Measurements from ENCODE around the gene PPP1R10. TPM values are rescaled to one million over a fixed set of nuclear protein-coding genes. Genes with fewer than 3 reads are reported as not detected.

Gene PPP1R10
- total and polyA plus RNA-seq, 2 of the 13 experiments (the other 11 are each of a cell fraction or from before 2014, with no cell fraction given) = 26.3 to 38.4 TPM

- peak; percentile 90 for TF ChIP-seq HIVEP1 (CRISPR knock-in tag; IDR thresholded peaks at IDR 0.05)
- 0 out of 2 replicates have a peak, but pooled peaks have one; percentile 10 for TF ChIP-seq KDM3A (CRISPR knock-in tag; IDR thresholded peaks at IDR 0.05; ENCODE audit: low read depth)
- TF ChIP-seq FOXJ3 (CRISPR knock-in tag; IDR thresholded peaks at IDR 0.05; ENCODE audit: borderline replicate concordance) = no peak
- TF ChIP-seq LCORL (IDR thresholded peaks at IDR 0.05) = no peak
- peak; percentile 63 for TF ChIP-seq LCORL (CRISPR knock-in tag; IDR thresholded peaks at IDR 0.05)
- peak; percentile 22; the same call in 1 of the 2 replicates for TF ChIP-seq ZBTB7A (CRISPR knock-in tag; IDR thresholded peaks at IDR 0.05)
- TF ChIP-seq ZSCAN31 (CRISPR knock-in tag; IDR thresholded peaks at IDR 0.05; ENCODE audit: low read depth) = peak; percentile 82; the same call in 1 of the 2 replicates
- TF ChIP-seq ZBTB42 (CRISPR knock-in tag; IDR thresholded peaks at IDR 0.05) = peak; percentile 99
- TF ChIP-seq ZHX1 (CRISPR knock-in tag; IDR thresholded peaks at IDR 0.05; ENCODE audit: low read depth) = no peak; the same call in 1 of the 2 replicates
- TF ChIP-seq TP53 (CRISPR knock-in tag; conservative IDR thresholded peaks at IDR 0.05) = peak; percentile 84; the same call in 1 of the 2 replicates
- peak; percentile 91 for TF ChIP-seq ZNF772 (CRISPR knock-in tag; IDR thresholded peaks at IDR 0.05)
- TF ChIP-seq ZNF781 (CRISPR knock-in tag; IDR thresholded peaks at IDR 0.05; ENCODE audit: borderline replicate concordance, not compliant biosample characterization) = peak; percentile 81
- TF ChIP-seq ETS1 (CRISPR knock-in tag; IDR thresholded peaks at IDR 0.05) = 0 out of 2 replicates have a peak, but pooled peaks have one; percentile 69
- peak; percentile 69; the same call in 1 of the 2 replicates for TF ChIP-seq ZNF800 (CRISPR knock-in tag; IDR thresholded peaks at IDR 0.05)
- TF ChIP-seq NPAS2 (CRISPR knock-in tag; IDR thresholded peaks at IDR 0.05; ENCODE audit: borderline replicate concordance) = no peak
- TF ChIP-seq RXRB (CRISPR knock-in tag; IDR thresholded peaks at IDR 0.05; ENCODE audit: borderline replicate concordance) = 0 out of 2 replicates have a peak, but pooled peaks have one; percentile 11
- no peak for TF ChIP-seq HMG20B (CRISPR knock-in tag; conservative IDR thresholded peaks at IDR 0.05)
- TF ChIP-seq ZNF629 (CRISPR knock-in tag; conservative IDR thresholded peaks at IDR 0.05) = no peak; the same call in 1 of the 2 replicates
- no peak for TF ChIP-seq CCDC6 (CRISPR knock-in tag; IDR thresholded peaks at IDR 0.05)
- 0 out of 2 replicates have a peak, but pooled peaks have one; percentile 41 for TF ChIP-seq ELF4 (CRISPR knock-in tag; IDR thresholded peaks at IDR 0.05; ENCODE audit: borderline replicate concordance)
- 0 out of 2 replicates have a peak, but pooled peaks have one; percentile 5 for TF ChIP-seq ELF3 (CRISPR knock-in tag; IDR thresholded peaks at IDR 0.05)
- TF ChIP-seq REPIN1 (CRISPR knock-in tag; IDR thresholded peaks at IDR 0.05; ENCODE audit: borderline replicate concordance, low read depth) = no peak; the same call in 1 of the 2 replicates
- peak; percentile 10; the same call in 1 of the 2 replicates for TF ChIP-seq POGZ (CRISPR knock-in tag; IDR thresholded peaks at IDR 0.05)
- TF ChIP-seq DR1 (CRISPR knock-in tag; IDR thresholded peaks at IDR 0.05) = no peak; the same call in 1 of the 2 replicates
Measured at GRCh38 chr6:30556066-30556905, 60.8 kb downstream of the PPP1R10 start, which contains the start of gene GNL1 (continued).
